ENCODE data around the gene TMEM120A. TPM values are rescaled to one million over a fixed set of nuclear protein-coding genes. Genes with fewer than 3 reads are reported as not detected.

Gene TMEM120A
- total RNA-seq, 1 donor from 2014 or later: 163 TPM

- Histone ChIP-seq H3K9me3 (replicated peaks) (no peaks in the 10 kb centered on the region), H3K4me1 (peaks cover 55% of the 10 kb centered on the region), H3K27me3 (ENCODE audit: low read depth) (no peaks in the 10 kb centered on the region), H3K36me3 (peaks cover 20% of the 10 kb centered on the region), H3K27ac (replicated peaks) (peak overlapping the region; percentile 84), H3K4me3 (no peak overlapping the region)
- peak; percentile 47 for TF ChIP-seq CTCF (IDR thresholded peaks at IDR 0.05; ENCODE audit: borderline replicate concordance)
- intact Hi-C loops (cut with micrococcal nuclease): no loop called here
- no peak for DNase-seq
Observed at GRCh38 chr7:75950111-75950681, 44.2 kb downstream of the TMEM120A start.

GRCh38 chr7:75948179-75948578 lies 46.2 kb downstream of the TMEM120A start:
- H3K4me3 ChIP-seq: no peak overlapping the region
- no peaks in the 10 kb centered on the region for H3K27me3 ChIP-seq (ENCODE audit: low read depth)
- H3K4me1 ChIP-seq: peaks cover 70% of the 10 kb centered on the region
- intact Hi-C loops (cut with micrococcal nuclease): no loop called here
- no peak for TF ChIP-seq CTCF (IDR thresholded peaks at IDR 0.05; ENCODE audit: borderline replicate concordance)
- DNase-seq: no peak
- H3K36me3 ChIP-seq: peaks cover 5% of the 10 kb centered on the region
- peak overlapping the region; percentile 84 for H3K27ac ChIP-seq (replicated peaks)
- H3K9me3 ChIP-seq (replicated peaks): no peaks in the 10 kb centered on the region

- no peak for DNase-seq
- H3K36me3 ChIP-seq: peaks cover 5% of the 10 kb centered on the region
- intact Hi-C loops (cut with micrococcal nuclease): no loop called here
- peak overlapping the region; percentile 78 for H3K27ac ChIP-seq (replicated peaks)
- TF ChIP-seq CTCF (IDR thresholded peaks at IDR 0.05; ENCODE audit: borderline replicate concordance): no peak
- no peak overlapping the region for H3K4me3 ChIP-seq
- H3K4me1 ChIP-seq: peaks cover 70% of the 10 kb centered on the region
- no peaks in the 10 kb centered on the region for H3K27me3 ChIP-seq (ENCODE audit: low read depth)
- no peaks in the 10 kb centered on the region for H3K9me3 ChIP-seq (replicated peaks)
Observed at GRCh38 chr7:75946207-75946855, 48.1 kb downstream of the TMEM120A start.

GRCh38 chr7:75945297-75946168 lies 48.9 kb downstream of the TMEM120A start:
- H3K9me3 ChIP-seq (replicated peaks): no peaks in the 10 kb centered on the region
- H3K36me3 ChIP-seq: peaks cover 9% of the 10 kb centered on the region
- peak overlapping the region; percentile 78 for H3K27ac ChIP-seq (replicated peaks)
- peak; percentile 47 for TF ChIP-seq CTCF (IDR thresholded peaks at IDR 0.05; ENCODE audit: borderline replicate concordance)
- intact Hi-C loops (cut with micrococcal nuclease): no loop called here
- H3K4me3 ChIP-seq: no peak overlapping the region
- H3K4me1 ChIP-seq: peaks cover 62% of the 10 kb centered on the region
- no peaks in the 10 kb centered on the region for H3K27me3 ChIP-seq (ENCODE audit: low read depth)
- no peak for DNase-seq

- H3K27me3 ChIP-seq (ENCODE audit: low read depth): no peaks in the 10 kb centered on the region
- H3K4me1 ChIP-seq: peaks cover 52% of the 10 kb centered on the region
- H3K36me3 ChIP-seq: peaks cover 9% of the 10 kb centered on the region
- intact Hi-C loops (cut with micrococcal nuclease): no loop called here
- no peak overlapping the region for H3K4me3 ChIP-seq
- H3K9me3 ChIP-seq (replicated peaks): no peaks in the 10 kb centered on the region
- TF ChIP-seq CTCF (IDR thresholded peaks at IDR 0.05; ENCODE audit: borderline replicate concordance): no peak
- DNase-seq: no peak
- peak overlapping the region; percentile 78 for H3K27ac ChIP-seq (replicated peaks)
Observed at GRCh38 chr7:75944507-75944906, 49.9 kb downstream of the TMEM120A start.
